GM21529 (cell line): ENCODE data around the gene FBXO2.

Source experiments
- ATAC-seq: cut with Tn5 transposase; IDR thresholded peaks from one replicate; pipeline ENCODE4 v1.9.1; 2021; ENCODE audit not compliant: unreplicated experiment

FBXO2 gene

GRCh38 chr1:11599891-11600576, 54.2 kb downstream of the FBXO2 start:
- no peak for ATAC-seq

- ATAC-seq: no peak
These were observed 55.8 kb downstream of the FBXO2 start for GRCh38 chr1:11598461-11598860.
